Right lobe of liver (tissue), 6 donors: ENCODE results near the gene DCAF15. TPM values are rescaled to one million over a fixed set of nuclear protein-coding genes. Genes with fewer than 3 reads are reported as not detected.
"Not testable (repeated sequence)": the region's sequence is repeated elsewhere in the genome, so short reads cannot be mapped to it uniquely, and the experiment has no call there.

Experiments used
- ATAC-seq, 4 donors: fragments of 200-7000 bp; cut with Tn5 transposase; one replicate each; pipeline ENCODE4 v1.9.1; 2020; ENCODE audit warnings: mild to moderate bottlenecking in 4 of 4, moderate library complexity in 4 of 4
- DNase-seq, 3 donors: peaks; one replicate each; pipeline ENCODE4 v3.0.0-alpha.2; 2020
- H3K27ac ChIP-seq, 3 donors: fragments of 200-600 bp; one replicate each; pipeline ENCODE4 v1.8.0; 2022
- H3K27me3 ChIP-seq, 2 donors: fragments of 200-600 bp; one replicate each; pipeline ENCODE4 v1.8.0; 2022
- H3K36me3 ChIP-seq, 4 donors: fragments of 200-600 bp; sonication (generic) in 1 of 4; one replicate each; pipeline versions ENCODE4 v1.5.1 to v1.8.0; 2017 to 2022; ENCODE audit warnings: control low read depth in 1 of 4
- H3K4me1 ChIP-seq, 4 donors: fragments of 200-600 bp; sonication (generic) in 1 of 4; one replicate each; pipeline versions ENCODE4 v1.5.1 to v1.8.0; 2017 to 2022; ENCODE audit warnings: control low read depth in 1 of 4
- H3K4me3 ChIP-seq, 3 donors: fragments of 200-600 bp; one replicate each; pipeline ENCODE4 v1.8.0; 2022
- H3K9me3 ChIP-seq, 4 donors: fragments of 200-600 bp; sonication (generic) in 1 of 4; one replicate each; pipeline versions ENCODE4 v1.5.1 to v1.8.0; 2017 to 2022; ENCODE audit warnings: control low read depth in 1 of 4
- CTCF ChIP-seq, 4 donors: fragments of 200-600 bp in 3 of 4; fragments of 450-650 bp in 1 of 4; IDR thresholded peaks; one replicate each; pipeline versions ENCODE4 v1.5.1 to v1.8.0; 2016 to 2022; ENCODE audit warnings: antibody characterized with exemption in 4 of 4, mild to moderate bottlenecking in 2 of 4
- POLR2A ChIP-seq: fragments of 450-650 bp; IDR thresholded peaks from one replicate; pipeline ENCODE4 v1.6.1; 2017; ENCODE audit warnings: antibody characterized with exemption, mild to moderate bottlenecking
- WGBS: methylation state at CpG from one replicate; pipeline ENCODE4 v1.1.6; 2018; ENCODE audit warnings: low coverage, low lambda C conversion rate; ENCODE audit not compliant: insufficient coverage; ENCODE audit errors: missing lambda C conversion rate; 5-methylcytosine and 5-hydroxymethylcytosine counted together
- intact Hi-C, 2 donors: fragments of 100-400 bp; cut with DNase I; formaldehyde crosslinking; loops; one replicate each; pipeline versions ENCODE4 v1.11.2 to v1.14.1; 2022
- total RNA-seq, 6 experiments: library from RNA; depleted of rRNA in 2 of 6; stranded (reverse); fragments of >200 nt in 2 of 6; fragmentation: NEBNext Ultra II Directional in 3 of 6; extraction: Animal tissue kit (Norgen Biotek cat#: 25700) in 3 of 6; gene quantifications; one replicate each; pipeline versions ENCODE4 v1.1.0 to v1.2.4, GENCODE V29; 2016 to 2023
- donor health status: DM: no; HTN: yes; CAD: no.
- donor health status: DM: no; HTN: no; CAD: no.
- donor health status: DM: no; HTN: no; CAD: no.
- donor health status: DM: no; HTN: yes; CAD: no.
- donor health status: DM: no; HTN: yes; CAD: no.

DCAF15 gene
- total RNA-seq, 6 experiments from 2014 or later: 5.6 to 8.7 (median 7.7) TPM

DNA sequence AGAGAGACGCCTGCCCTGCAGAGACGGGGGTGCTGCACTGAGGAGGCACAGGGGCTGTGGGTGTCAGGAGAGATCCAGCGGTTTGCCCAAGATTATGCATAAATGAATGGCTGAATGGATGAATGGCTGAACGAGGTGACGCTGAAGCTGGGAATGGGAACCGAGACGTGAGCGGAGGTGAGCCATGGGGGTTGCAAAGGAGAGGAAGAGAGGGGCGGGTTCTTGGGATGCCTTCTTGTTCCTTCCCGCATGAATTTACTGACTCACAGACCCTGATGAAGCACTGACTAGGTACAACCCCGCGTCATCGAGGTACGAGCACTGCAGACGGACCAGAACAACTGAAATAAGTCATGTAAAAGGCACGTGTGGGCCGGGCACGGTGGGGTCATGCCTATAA, 16.7 kb downstream of the DCAF15 start:
- H3K9me3 ChIP-seq: no peaks in the 10 kb centered on the region
- H3K4me3 ChIP-seq: no peak overlapping the region
- H3K36me3 ChIP-seq: peaks cover 0 to 71% (median 31%) of the 10 kb centered on the region in 4 donors
- DNase-seq: no peak
- no peak for ATAC-seq
- TF ChIP-seq POLR2A (no peak), CTCF (IDR thresholded peaks at IDR 0.05) (no peak)
- no peaks in the 10 kb centered on the region for H3K4me1 ChIP-seq
- intact Hi-C loops: no loop called here
- no peak overlapping the region for H3K27ac ChIP-seq
- H3K27me3 ChIP-seq: no peaks in the 10 kb centered on the region
- WGBS: 95% methylated on average over 15 of the region's 18 CpGs

DNA sequence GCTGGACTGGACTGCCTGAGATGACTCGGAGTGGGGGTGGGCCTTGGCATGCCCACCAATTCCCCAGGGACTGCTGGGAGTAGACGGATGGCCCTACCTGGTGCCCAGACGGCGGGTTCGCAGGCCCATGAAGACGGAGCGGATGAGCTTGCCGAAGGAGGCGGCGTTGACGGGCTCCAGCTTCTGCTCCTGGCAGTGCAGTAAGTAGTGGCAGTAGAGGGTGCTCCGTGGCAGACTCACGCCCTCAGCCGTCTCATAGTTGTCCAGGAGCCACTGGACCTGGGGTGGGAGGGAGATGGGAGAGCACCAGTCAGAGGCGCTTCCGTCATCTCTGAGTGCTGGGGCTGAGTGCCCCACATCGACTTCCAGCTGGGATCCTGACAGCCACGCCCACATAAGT, 17.6 kb downstream of the DCAF15 start:
- WGBS: 60% methylated on average over 1 of the region's 18 CpGs
- H3K9me3 ChIP-seq: no peaks in the 10 kb centered on the region
- intact Hi-C loops: no loop called here
- H3K27me3 ChIP-seq: no peaks in the 10 kb centered on the region
- DNase-seq: no peak
- H3K36me3 ChIP-seq: peaks cover 0 to 74% (median 31%) of the 10 kb centered on the region in 4 donors
- no peak overlapping the region for H3K4me3 ChIP-seq
- no peak overlapping the region for H3K27ac ChIP-seq
- TF ChIP-seq POLR2A: no peak
- no peak for TF ChIP-seq CTCF (IDR thresholded peaks at IDR 0.05)
- no peaks in the 10 kb centered on the region for H3K4me1 ChIP-seq
- ATAC-seq: no peak

DNA sequence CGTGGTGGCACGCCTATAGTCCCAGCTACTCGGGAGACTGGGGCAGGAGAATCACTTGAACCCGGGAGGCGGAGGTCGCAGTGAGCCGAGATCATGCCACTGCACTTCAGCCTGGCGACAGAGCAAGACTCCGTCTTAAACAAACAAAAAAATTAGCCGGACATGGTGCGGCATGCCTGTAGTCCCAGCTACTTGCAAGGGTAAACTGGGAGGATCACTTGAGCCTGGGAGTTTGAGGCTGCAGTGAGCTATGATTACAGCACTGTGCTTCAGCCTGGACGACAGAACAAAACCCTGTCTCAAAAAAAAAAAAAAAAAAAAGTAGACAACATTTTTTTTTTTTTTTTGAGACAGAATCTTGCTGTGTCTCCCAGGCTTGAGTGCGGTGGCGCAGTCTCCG, 19.6 kb downstream of the DCAF15 start:
- H3K9me3 ChIP-seq, H3K27me3 ChIP-seq, DNase-seq, intact Hi-C loops, H3K27ac ChIP-seq, H3K4me3 ChIP-seq, H3K4me1 ChIP-seq, ATAC-seq: not testable (repeated sequence)
- 86% methylated on average over 9 of the region's 15 CpGs for WGBS
- peaks cover 0 to 54% (median 21%) of the 10 kb centered on the region in 4 donors for H3K36me3 ChIP-seq

DNA sequence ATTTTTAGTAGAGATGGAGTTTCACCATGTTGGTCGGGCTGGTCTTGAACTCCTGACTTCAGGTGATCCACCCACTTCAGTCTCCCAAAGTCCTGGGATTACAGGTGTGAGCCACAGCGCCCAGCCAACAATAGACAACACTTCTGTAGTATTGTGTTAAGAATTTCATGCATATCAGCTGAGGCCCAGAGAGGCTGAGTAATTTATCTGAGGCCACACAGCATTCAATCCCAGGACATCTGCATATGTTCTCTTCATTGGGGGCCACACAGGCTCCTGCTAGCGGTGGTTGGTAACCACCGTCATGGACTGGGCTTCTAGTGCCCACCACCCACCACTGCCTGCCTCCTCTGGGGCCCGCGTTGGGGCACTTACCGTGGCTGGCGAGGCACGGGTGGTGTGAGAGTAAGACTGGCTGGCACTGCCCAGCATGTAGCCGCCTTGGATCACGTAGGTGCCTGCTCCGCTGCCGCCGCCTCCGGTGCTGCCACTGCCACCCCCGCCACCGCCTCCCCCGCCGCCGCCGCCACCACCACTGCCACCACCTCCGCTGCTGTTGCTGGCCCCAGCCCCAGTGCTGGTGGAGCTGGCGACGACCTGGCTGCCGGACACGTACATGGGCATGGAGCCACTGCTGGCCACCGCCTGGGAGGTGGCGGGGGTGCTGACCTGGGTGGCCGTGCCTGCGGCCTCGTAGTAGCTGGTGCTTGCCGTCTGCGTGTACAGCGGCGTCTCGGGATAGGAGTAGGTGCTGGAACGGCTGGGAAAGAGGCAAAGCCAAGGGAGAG, 20.3 kb downstream of the DCAF15 start:
- no peak overlapping the region for H3K4me3 ChIP-seq
- no peak for TF ChIP-seq POLR2A
- no peak for TF ChIP-seq CTCF (IDR thresholded peaks at IDR 0.05)
- no peaks in the 10 kb centered on the region for H3K4me1 ChIP-seq
- H3K36me3 ChIP-seq: peaks cover 0 to 50% (median 17%) of the 10 kb centered on the region in 4 donors
- WGBS: 94% methylated on average over 9 of the region's 37 CpGs
- intact Hi-C loops: no loop called here
- H3K27ac ChIP-seq: no peak overlapping the region
- no peaks in the 10 kb centered on the region for H3K9me3 ChIP-seq
- no peaks in the 10 kb centered on the region for H3K27me3 ChIP-seq
- DNase-seq (peak in 1 of 3 donors; percentile 42), ATAC-seq (no peak)

GRCh38 chr19:13973479-13973878, 21.2 kb downstream of the DCAF15 start:
- DNase-seq, H3K4me1 ChIP-seq, ATAC-seq, H3K27me3 ChIP-seq, H3K27ac ChIP-seq, H3K9me3 ChIP-seq, H3K4me3 ChIP-seq, intact Hi-C loops: not testable (repeated sequence)
- peaks cover 0 to 41% (median 12%) of the 10 kb centered on the region in 4 donors for H3K36me3 ChIP-seq
- 84% methylated on average over 3 of the region's 3 CpGs for WGBS
